ENCODE data around the gene CCDC3. TPM values are rescaled to one million over a fixed set of nuclear protein-coding genes. Genes with fewer than 3 reads are reported as not detected.

CCDC3 gene
- total RNA-seq, 4 donors from 2014 or later = 5.6 to 34.3 (median 13.4) TPM

- Histone ChIP-seq H3K4me1 (peaks cover 0 to 18% (median 0%) of the 10 kb centered on the region in 3 donors), H3K4me3 (no peak overlapping the region), H3K36me3 (no peaks in the 10 kb centered on the region), H3K27me3 (no peaks in the 10 kb centered on the region), H3K27ac (peak overlapping the region in 1 of 4 donors; percentile 34), H3K9me3 (no peaks in the 10 kb centered on the region)
- 76 to 82% methylated on average over 14 of the region's 14 CpGs for WGBS, 2 donors
- no peak for DNase-seq
- TF ChIP-seq POLR2A (IDR thresholded peaks at IDR 0.05) = no peak
- TF ChIP-seq CTCF (IDR thresholded peaks at IDR 0.05) = no peak
- intact Hi-C loops (cut with DNase I) = no loop called here
These were observed 26.9 kb downstream of the CCDC3 start for GRCh38 chr10:12974491-12975199.

GRCh38 chr10:12974078-12974477 lies 27.4 kb downstream of the CCDC3 start:
- H3K36me3 ChIP-seq = no peaks in the 10 kb centered on the region
- peaks cover 0 to 18% (median 0%) of the 10 kb centered on the region in 3 donors for H3K4me1 ChIP-seq
- TF ChIP-seq CTCF (IDR thresholded peaks at IDR 0.05) (no peak), POLR2A (IDR thresholded peaks at IDR 0.05) (no peak)
- H3K9me3 ChIP-seq = no peaks in the 10 kb centered on the region
- no peaks in the 10 kb centered on the region for H3K27me3 ChIP-seq
- 77 to 90% methylated on average over 9 of the region's 9 CpGs for WGBS, 2 donors
- intact Hi-C loops (cut with DNase I) = no loop called here
- H3K4me3 ChIP-seq = no peak overlapping the region
- no peak for DNase-seq
- peak overlapping the region in 1 of 4 donors; percentile 34 for H3K27ac ChIP-seq

- intact Hi-C loops (cut with DNase I) = no loop called here
- H3K9me3 ChIP-seq = no peaks in the 10 kb centered on the region
- no peak for DNase-seq
- H3K36me3 ChIP-seq = no peaks in the 10 kb centered on the region
- no peaks in the 10 kb centered on the region for H3K27me3 ChIP-seq
- H3K4me3 ChIP-seq = no peak overlapping the region
- no peak overlapping the region for H3K27ac ChIP-seq
- peaks cover 0 to 18% (median 0%) of the 10 kb centered on the region in 3 donors for H3K4me1 ChIP-seq
- TF ChIP-seq CTCF (IDR thresholded peaks at IDR 0.05) (no peak), POLR2A (IDR thresholded peaks at IDR 0.05) (no peak)
- whole genome bisulfite sequencing, 2 donors = 74 to 79% methylated on average over 8 of the region's 8 CpGs
These were observed 28.3 kb downstream of the CCDC3 start for GRCh38 chr10:12973149-12973718.

- DNase-seq = no peak
- Histone ChIP-seq H3K9me3 (peaks cover 0 to 6% (median 0%) of the 10 kb centered on the region in 3 donors), H3K27ac (no peak overlapping the region), H3K27me3 (no peaks in the 10 kb centered on the region), H3K4me1 (peaks cover 0 to 18% (median 0%) of the 10 kb centered on the region in 3 donors), H3K4me3 (no peak overlapping the region), H3K36me3 (no peaks in the 10 kb centered on the region)
- no peak for TF ChIP-seq CTCF (IDR thresholded peaks at IDR 0.05)
- TF ChIP-seq POLR2A (IDR thresholded peaks at IDR 0.05) = no peak
- 76 to 80% methylated on average over 1 to 2 of the region's 2 CpGs for WGBS, 2 donors
- intact Hi-C loops (cut with DNase I) = no loop called here
These were observed 29.4 kb downstream of the CCDC3 start for GRCh38 chr10:12972146-12972545.

GRCh38 chr10:12971001-12971788 lies 30.3 kb downstream of the CCDC3 start:
- Histone ChIP-seq H3K27ac (peak overlapping the region in 1 of 4 donors; percentile 33), H3K36me3 (no peaks in the 10 kb centered on the region), H3K9me3 (peaks cover 0 to 12% (median 0%) of the 10 kb centered on the region in 3 donors), H3K4me3 (no peak overlapping the region), H3K4me1 (peaks cover 0 to 20% (median 0%) of the 10 kb centered on the region in 3 donors), H3K27me3 (no peaks in the 10 kb centered on the region)
- no peak for DNase-seq
- 70 to 82% methylated on average over 11 to 13 of the region's 14 CpGs for WGBS, 2 donors
- intact Hi-C loops (cut with DNase I) = no loop called here
- TF ChIP-seq POLR2A (IDR thresholded peaks at IDR 0.05) (no peak), CTCF (IDR thresholded peaks at IDR 0.05) (no peak)
